ENCODE data around the gene AVL9. TPM values are rescaled to one million over a fixed set of nuclear protein-coding genes. Genes with fewer than 3 reads are reported as not detected.
A peak's percentile ranks its signal among the peaks of the same experiment; 100 is the strongest.
"Not testable (repeated sequence)": the region's sequence is repeated elsewhere in the genome, so short reads cannot be mapped to it uniquely, and the experiment has no call there.

The AVL9 gene
- total and polyA plus RNA-seq, 2 experiments from 2014 or later: 13.1 to 33.8 TPM

DNA sequence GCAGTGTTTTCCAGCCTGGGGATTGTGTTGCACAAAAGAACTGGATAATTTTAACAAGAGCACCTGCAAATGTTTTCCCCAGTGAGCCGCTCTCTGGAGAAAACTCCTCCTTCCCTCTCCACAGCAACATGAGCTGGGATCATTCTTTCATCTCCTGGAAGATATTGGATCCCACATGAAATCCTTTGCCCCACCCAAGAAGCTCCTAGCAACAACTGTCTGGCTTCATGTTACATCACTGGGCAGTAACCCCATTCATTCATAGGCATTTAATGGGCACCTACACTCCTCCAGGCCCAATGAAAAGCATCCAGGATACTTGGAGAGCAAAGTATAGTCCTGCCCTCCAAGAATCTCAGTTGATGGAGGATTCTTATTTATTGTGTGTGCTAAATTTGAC, 32.3 kb upstream of the AVL9 start:
- Mint-ChIP-seq H3K4me3 (no peak overlapping the region), H3K36me3 (ENCODE audit: low read depth) (no peaks in the 10 kb centered on the region), H3K4me1 (peaks cover 11% of the 10 kb centered on the region), H3K9me3 (no peaks in the 10 kb centered on the region), H3K27ac (no peak overlapping the region), H3K27me3 (ENCODE audit: insufficient read depth, low read depth, poor library complexity) (no peaks in the 10 kb centered on the region)
- ATAC-seq: no peak
- 0 out of 2 replicates have a peak overlapping the region, but pooled peaks have one; percentile 26 for H3K4me2 ChIP-seq
- TF ChIP-seq EZH2 (IDR thresholded peaks at IDR 0.05; ENCODE audit: low read depth, unreplicated experiment): no peak
- no peak for TF ChIP-seq ZNF331 (CRISPR knock-in tag; IDR thresholded peaks at IDR 0.05; ENCODE audit: low read depth)
- no peak for TF ChIP-seq POLR2AphosphoS5 (IDR thresholded peaks at IDR 0.05; ENCODE audit: low read depth)
- TF ChIP-seq STAT1 (IDR thresholded peaks at IDR 0.05; ENCODE audit: unreplicated experiment): no peak
- no peak for TF ChIP-seq ZNF114 (CRISPR knock-in tag; IDR thresholded peaks at IDR 0.05)
- TF ChIP-seq, protein P1, sequence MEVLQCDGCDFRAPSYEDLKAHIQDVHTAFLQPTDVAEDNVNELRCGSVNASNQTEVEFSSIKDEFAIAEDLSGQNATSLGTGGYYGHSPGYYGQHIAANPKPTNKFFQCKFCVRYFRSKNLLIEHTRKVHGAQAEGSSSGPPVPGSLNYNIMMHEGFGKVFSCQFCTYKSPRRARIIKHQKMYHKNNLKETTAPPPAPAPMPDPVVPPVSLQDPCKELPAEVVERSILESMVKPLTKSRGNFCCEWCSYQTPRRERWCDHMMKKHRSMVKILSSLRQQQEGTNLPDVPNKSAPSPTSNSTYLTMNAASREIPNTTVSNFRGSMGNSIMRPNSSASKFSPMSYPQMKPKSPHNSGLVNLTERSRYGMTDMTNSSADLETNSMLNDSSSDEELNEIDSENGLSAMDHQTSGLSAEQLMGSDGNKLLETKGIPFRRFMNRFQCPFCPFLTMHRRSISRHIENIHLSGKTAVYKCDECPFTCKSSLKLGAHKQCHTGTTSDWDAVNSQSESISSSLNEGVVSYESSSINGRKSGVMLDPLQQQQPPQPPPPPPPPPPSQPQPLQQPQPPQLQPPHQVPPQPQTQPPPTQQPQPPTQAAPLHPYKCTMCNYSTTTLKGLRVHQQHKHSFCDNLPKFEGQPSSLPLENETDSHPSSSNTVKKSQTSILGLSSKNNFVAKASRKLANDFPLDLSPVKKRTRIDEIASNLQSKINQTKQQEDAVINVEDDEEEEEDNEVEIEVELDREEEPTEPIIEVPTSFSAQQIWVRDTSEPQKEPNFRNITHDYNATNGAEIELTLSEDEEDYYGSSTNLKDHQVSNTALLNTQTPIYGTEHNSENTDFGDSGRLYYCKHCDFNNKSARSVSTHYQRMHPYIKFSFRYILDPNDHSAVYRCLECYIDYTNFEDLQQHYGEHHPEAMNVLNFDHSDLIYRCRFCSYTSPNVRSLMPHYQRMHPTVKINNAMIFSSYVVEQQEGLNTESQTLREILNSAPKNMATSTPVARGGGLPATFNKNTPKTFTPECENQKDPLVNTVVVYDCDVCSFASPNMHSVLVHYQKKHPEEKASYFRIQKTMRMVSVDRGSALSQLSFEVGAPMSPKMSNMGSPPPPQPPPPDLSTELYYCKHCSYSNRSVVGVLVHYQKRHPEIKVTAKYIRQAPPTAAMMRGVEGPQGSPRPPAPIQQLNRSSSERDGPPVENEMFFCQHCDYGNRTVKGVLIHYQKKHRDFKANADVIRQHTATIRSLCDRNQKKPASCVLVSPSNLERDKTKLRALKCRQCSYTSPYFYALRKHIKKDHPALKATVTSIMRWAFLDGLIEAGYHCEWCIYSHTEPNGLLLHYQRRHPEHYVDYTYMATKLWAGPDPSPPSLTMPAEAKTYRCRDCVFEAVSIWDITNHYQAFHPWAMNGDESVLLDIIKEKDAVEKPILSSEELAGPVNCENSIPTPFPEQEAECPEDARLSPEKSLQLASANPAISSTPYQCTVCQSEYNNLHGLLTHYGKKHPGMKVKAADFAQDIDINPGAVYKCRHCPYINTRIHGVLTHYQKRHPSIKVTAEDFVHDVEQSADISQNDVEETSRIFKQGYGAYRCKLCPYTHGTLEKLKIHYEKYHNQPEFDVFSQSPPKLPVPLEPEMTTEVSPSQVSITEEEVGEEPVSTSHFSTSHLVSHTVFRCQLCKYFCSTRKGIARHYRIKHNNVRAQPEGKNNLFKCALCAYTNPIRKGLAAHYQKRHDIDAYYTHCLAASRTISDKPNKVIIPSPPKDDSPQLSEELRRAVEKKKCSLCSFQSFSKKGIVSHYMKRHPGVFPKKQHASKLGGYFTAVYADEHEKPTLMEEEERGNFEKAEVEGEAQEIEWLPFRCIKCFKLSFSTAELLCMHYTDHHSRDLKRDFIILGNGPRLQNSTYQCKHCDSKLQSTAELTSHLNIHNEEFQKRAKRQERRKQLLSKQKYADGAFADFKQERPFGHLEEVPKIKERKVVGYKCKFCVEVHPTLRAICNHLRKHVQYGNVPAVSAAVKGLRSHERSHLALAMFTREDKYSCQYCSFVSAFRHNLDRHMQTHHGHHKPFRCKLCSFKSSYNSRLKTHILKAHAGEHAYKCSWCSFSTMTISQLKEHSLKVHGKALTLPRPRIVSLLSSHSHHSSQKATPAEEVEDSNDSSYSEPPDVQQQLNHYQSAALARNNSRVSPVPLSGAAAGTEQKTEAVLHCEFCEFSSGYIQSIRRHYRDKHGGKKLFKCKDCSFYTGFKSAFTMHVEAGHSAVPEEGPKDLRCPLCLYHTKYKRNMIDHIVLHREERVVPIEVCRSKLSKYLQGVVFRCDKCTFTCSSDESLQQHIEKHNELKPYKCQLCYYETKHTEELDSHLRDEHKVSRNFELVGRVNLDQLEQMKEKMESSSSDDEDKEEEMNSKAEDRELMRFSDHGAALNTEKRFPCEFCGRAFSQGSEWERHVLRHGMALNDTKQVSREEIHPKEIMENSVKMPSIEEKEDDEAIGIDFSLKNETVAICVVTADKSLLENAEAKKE (CRISPR knock-in tag; IDR thresholded peaks at IDR 0.05): no peak
- no peaks in the 10 kb centered on the region for H4K20me1 ChIP-seq (replicated peaks; ENCODE audit: insufficient read depth)
- H3K9me2 ChIP-seq (ENCODE audit: insufficient read depth): 0 out of 2 replicates have a peak, but pooled peaks cover 3% of the 10 kb centered on the region
- no peaks in the 10 kb centered on the region for H3F3A ChIP-seq (replicated peaks; ENCODE audit: low read depth)
- H3K79me2 ChIP-seq (replicated peaks; ENCODE audit: insufficient read depth): no peaks in the 10 kb centered on the region
- DNase-seq (ENCODE audit: low spot score): no peak
- no peak overlapping the region for H2AFZ ChIP-seq
- H3K27ac ChIP-seq (ENCODE audit: low read depth): no peak overlapping the region
- no peaks in the 10 kb centered on the region for H3K36me3 ChIP-seq (ENCODE audit: insufficient read depth)
- no peaks in the 10 kb centered on the region for H3K27me3 ChIP-seq (ENCODE audit: insufficient read depth)
- H3K4me3 ChIP-seq: no peak overlapping the region
- H3K4me1 ChIP-seq (ENCODE audit: insufficient read depth): peaks cover 3% of the 10 kb centered on the region; the same call in 1 of the 2 replicates

GRCh38 chr7:32464641-32465416, 30.5 kb upstream of the AVL9 start:
- ATAC-seq; H3K27ac Mint-ChIP-seq; H3K36me3 ChIP-seq (ENCODE audit: insufficient read depth); H3K36me3 Mint-ChIP-seq (ENCODE audit: low read depth); H3K79me2 ChIP-seq (replicated peaks; ENCODE audit: insufficient read depth); H4K20me1 ChIP-seq (replicated peaks; ENCODE audit: insufficient read depth); H3K27ac ChIP-seq (ENCODE audit: low read depth); H3F3A ChIP-seq (replicated peaks; ENCODE audit: low read depth); H3K27me3 ChIP-seq (ENCODE audit: insufficient read depth); H3K4me1 ChIP-seq (ENCODE audit: insufficient read depth); H2AFZ ChIP-seq; H3K4me2 ChIP-seq; H3K9me3 Mint-ChIP-seq; H3K9me2 ChIP-seq (ENCODE audit: insufficient read depth); H3K27me3 Mint-ChIP-seq (ENCODE audit: insufficient read depth, low read depth, poor library complexity); DNase-seq (ENCODE audit: low spot score): not testable (repeated sequence)
- Mint-ChIP-seq H3K4me3 (peak overlapping the region; percentile 53; the same call in 2 of the 3 replicates), H3K4me1 (peaks cover 11% of the 10 kb centered on the region)
- H3K4me3 ChIP-seq: peak overlapping the region; percentile 44; the same call in 1 of the 2 replicates

DNA sequence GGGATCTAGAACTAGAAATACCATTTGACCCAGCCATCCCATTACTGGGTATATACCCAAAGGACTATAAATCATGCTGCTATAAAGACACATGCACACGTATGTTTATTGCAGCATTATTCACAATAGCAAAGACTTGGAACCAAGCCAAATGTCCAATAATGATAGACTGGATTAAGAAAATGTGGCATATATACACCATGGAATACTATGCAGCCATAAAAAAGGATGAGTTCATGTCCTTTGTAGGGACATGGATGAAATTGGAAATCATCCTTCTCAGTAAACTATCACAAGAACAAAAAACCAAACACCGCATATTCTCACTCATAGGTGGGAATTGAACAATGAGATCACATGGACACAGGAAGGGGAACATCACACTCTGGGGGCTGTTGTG, 25.3 kb upstream of the AVL9 start:
- not testable (repeated sequence) for H3K4me3 ChIP-seq; H3K9me2 ChIP-seq (ENCODE audit: insufficient read depth); H4K20me1 ChIP-seq (replicated peaks; ENCODE audit: insufficient read depth); H3K27me3 Mint-ChIP-seq (ENCODE audit: insufficient read depth, low read depth, poor library complexity); H2AFZ ChIP-seq; H3K4me3 Mint-ChIP-seq; H3K4me1 Mint-ChIP-seq; H3K4me1 ChIP-seq (ENCODE audit: insufficient read depth); H3F3A ChIP-seq (replicated peaks; ENCODE audit: low read depth); H3K79me2 ChIP-seq (replicated peaks; ENCODE audit: insufficient read depth); H3K36me3 ChIP-seq (ENCODE audit: insufficient read depth); H3K36me3 Mint-ChIP-seq (ENCODE audit: low read depth); H3K9me3 Mint-ChIP-seq; H3K4me2 ChIP-seq; ATAC-seq; H3K27me3 ChIP-seq (ENCODE audit: insufficient read depth); H3K27ac Mint-ChIP-seq; DNase-seq (ENCODE audit: low spot score); H3K27ac ChIP-seq (ENCODE audit: low read depth)
